SJSA1 (cell line): Measurements from ENCODE around the gene SMYD5. TPM values are rescaled to one million over a fixed set of nuclear protein-coding genes. Genes with fewer than 3 reads are reported as not detected.
"Not testable (repeated sequence)": the region's sequence is repeated elsewhere in the genome, so short reads cannot be mapped to it uniquely, and the experiment has no call there.

Experiments
- DNase-seq, 2 experiments: peaks; one replicate each; pipeline ENCODE4 v3.0.0-alpha.2; 2015 to 2020; ENCODE audit warnings: low spot score in 2 of 2, low read depth in 1 of 2
- H3K27ac ChIP-seq: fragments of 250-450 bp; sonication (Bioruptor Pico); 2 replicates; pipeline ENCODE4 v1.5.1; 2020; ENCODE audit warnings: mild to moderate bottlenecking, moderate library complexity
- H3K27me3 ChIP-seq: fragments of 250-450 bp; sonication (Bioruptor Pico); replicated peaks from 2 replicates; pipeline ENCODE4 v1.5.1; 2020; ENCODE audit warnings: mild to moderate bottlenecking, moderate library complexity
- H3K36me3 ChIP-seq: fragments of 250-450 bp; sonication (Bioruptor Pico); 2 replicates; pipeline ENCODE4 v1.5.1; 2020; ENCODE audit warnings: mild to moderate bottlenecking
- H3K4me1 ChIP-seq: fragments of 250-450 bp; sonication (Bioruptor Pico); replicated peaks from 2 replicates; pipeline ENCODE4 v1.6.1; 2021; ENCODE audit warnings: mild to moderate bottlenecking
- H3K4me3 ChIP-seq: fragments of 250-450 bp; sonication (Bioruptor Pico); 2 replicates; pipeline ENCODE4 v1.5.1; 2020; ENCODE audit warnings: mild to moderate bottlenecking
- H3K9me3 ChIP-seq: fragments of 250-450 bp; sonication (Bioruptor Pico); replicated peaks from 2 replicates; pipeline ENCODE4 v1.5.1; 2020; ENCODE audit warnings: mild to moderate bottlenecking
- total RNA-seq: library from RNA; depleted of rRNA; stranded (reverse); fragments of >200 nt; shearing (Covaris generic); gene quantifications from 2 replicates; pipeline ENCODE4 v1.2.3, GENCODE V29; 2014

SMYD5 gene
- total RNA-seq, 1 experiment from 2014 or later, result 24.3 TPM

- H3K27me3 ChIP-seq, result no peaks in the 10 kb centered on the region
- no peaks in the 10 kb centered on the region for H3K4me1 ChIP-seq
- no peak overlapping the region for H3K4me3 ChIP-seq
- no peak for DNase-seq
- H3K9me3 ChIP-seq, result no peaks in the 10 kb centered on the region
- H3K27ac ChIP-seq, result no peak overlapping the region
- peaks cover 53% of the 10 kb centered on the region for H3K36me3 ChIP-seq
Observed at GRCh38 chr2:73255007-73255644, 41.1 kb downstream of the SMYD5 start.

- Histone ChIP-seq H3K4me3 (no peak overlapping the region), H3K4me1 (no peaks in the 10 kb centered on the region), H3K36me3 (peaks cover 43% of the 10 kb centered on the region), H3K9me3 (no peaks in the 10 kb centered on the region), H3K27ac (no peak overlapping the region), H3K27me3 (no peaks in the 10 kb centered on the region)
- no peak for DNase-seq
Observed at GRCh38 chr2:73255907-73256617, 42.0 kb downstream of the SMYD5 start.

GRCh38 chr2:73256618-73256922, 42.5 kb downstream of the SMYD5 start:
- H3K9me3 ChIP-seq, result no peaks in the 10 kb centered on the region
- H3K4me1 ChIP-seq, result no peaks in the 10 kb centered on the region
- peaks cover 38% of the 10 kb centered on the region for H3K36me3 ChIP-seq
- no peak for DNase-seq
- H3K4me3 ChIP-seq, result no peak overlapping the region
- no peak overlapping the region for H3K27ac ChIP-seq
- no peaks in the 10 kb centered on the region for H3K27me3 ChIP-seq

GRCh38 chr2:73257021-73257420, 43.0 kb downstream of the SMYD5 start:
- H3K27me3 ChIP-seq, result no peaks in the 10 kb centered on the region
- no peak overlapping the region for H3K27ac ChIP-seq
- H3K4me1 ChIP-seq, result no peaks in the 10 kb centered on the region
- peaks cover 34% of the 10 kb centered on the region for H3K36me3 ChIP-seq
- H3K4me3 ChIP-seq, result no peak overlapping the region
- H3K9me3 ChIP-seq, result no peaks in the 10 kb centered on the region
- DNase-seq, result no peak

GRCh38 chr2:73257425-73258125, 43.5 kb downstream of the SMYD5 start:
- H3K27me3 ChIP-seq, result no peaks in the 10 kb centered on the region
- no peaks in the 10 kb centered on the region for H3K9me3 ChIP-seq
- H3K4me3 ChIP-seq, result no peak overlapping the region
- no peak overlapping the region for H3K27ac ChIP-seq
- DNase-seq, result no peak
- no peaks in the 10 kb centered on the region for H3K4me1 ChIP-seq
- H3K36me3 ChIP-seq, result peaks cover 30% of the 10 kb centered on the region

GRCh38 chr2:73258186-73258912, 44.3 kb downstream of the SMYD5 start:
- Histone ChIP-seq H3K4me1 (no peaks in the 10 kb centered on the region), H3K27me3 (no peaks in the 10 kb centered on the region), H3K9me3 (no peaks in the 10 kb centered on the region), H3K27ac (no peak overlapping the region), H3K4me3 (no peak overlapping the region), H3K36me3 (peaks cover 23% of the 10 kb centered on the region)
- DNase-seq, result no peak

GRCh38 chr2:73258913-73259215, 44.8 kb downstream of the SMYD5 start:
- peaks cover 18% of the 10 kb centered on the region for H3K36me3 ChIP-seq
- DNase-seq, result no peak
- no peaks in the 10 kb centered on the region for H3K4me1 ChIP-seq

GRCh38 chr2:73259276-73259675, 45.2 kb downstream of the SMYD5 start:
- no peaks in the 10 kb centered on the region for H3K4me1 ChIP-seq
- no peak overlapping the region for H3K27ac ChIP-seq
- H3K4me3 ChIP-seq, result no peak overlapping the region
- H3K27me3 ChIP-seq, result no peaks in the 10 kb centered on the region
- H3K36me3 ChIP-seq, result peaks cover 13% of the 10 kb centered on the region
- DNase-seq, result no peak
- no peaks in the 10 kb centered on the region for H3K9me3 ChIP-seq

More at GRCh38 chr2:73258913-73259215, 44.8 kb downstream of the SMYD5 start:
- H3K27ac ChIP-seq, result no peak overlapping the region
- H3K4me3 ChIP-seq, result no peak overlapping the region
- no peaks in the 10 kb centered on the region for H3K27me3 ChIP-seq
- no peaks in the 10 kb centered on the region for H3K9me3 ChIP-seq

GRCh38 chr2:73259704-73260337, 45.8 kb downstream of the SMYD5 start:
- no peaks in the 10 kb centered on the region for H3K27me3 ChIP-seq
- peaks cover 8% of the 10 kb centered on the region for H3K36me3 ChIP-seq
- no peaks in the 10 kb centered on the region for H3K4me1 ChIP-seq
- DNase-seq, result no peak
- H3K4me3 ChIP-seq, result no peak overlapping the region
- H3K9me3 ChIP-seq, result no peaks in the 10 kb centered on the region
- no peak overlapping the region for H3K27ac ChIP-seq

- Histone ChIP-seq H3K27ac (no peak overlapping the region), H3K27me3 (no peaks in the 10 kb centered on the region), H3K9me3 (no peaks in the 10 kb centered on the region), H3K4me1 (no peaks in the 10 kb centered on the region), H3K36me3 (peaks cover 2% of the 10 kb centered on the region; the same call in 1 of the 2 replicates), H3K4me3 (no peak overlapping the region)
- peak; percentile 21 to 63 for DNase-seq
Observed at GRCh38 chr2:73260338-73260984, 46.4 kb downstream of the SMYD5 start.

- DNase-seq, result no peak
- H3K9me3 ChIP-seq, result no peaks in the 10 kb centered on the region
- no peaks in the 10 kb centered on the region for H3K4me1 ChIP-seq
- no peak overlapping the region for H3K27ac ChIP-seq
- H3K36me3 ChIP-seq, result no peaks in the 10 kb centered on the region
- peaks cover 4% of the 10 kb centered on the region; the same call in 1 of the 2 replicates for H3K27me3 ChIP-seq
- no peak overlapping the region for H3K4me3 ChIP-seq
Observed at GRCh38 chr2:73262108-73262651, 48.1 kb downstream of the SMYD5 start.

GRCh38 chr2:73262691-73263429, 48.8 kb downstream of the SMYD5 start:
- H3K27ac ChIP-seq, H3K4me1 ChIP-seq, H3K27me3 ChIP-seq, H3K9me3 ChIP-seq, H3K36me3 ChIP-seq, DNase-seq, H3K4me3 ChIP-seq: not testable (repeated sequence)
